Endothelial cell of umbilical vein (primary cell): Measurements from ENCODE around the gene TXNRD2. TPM values are rescaled to one million over a fixed set of nuclear protein-coding genes. Genes with fewer than 3 reads are reported as not detected.

Source experiments
- BruUV-seq: library from RNA; stranded (reverse); fragments of 400-500 nt; replicated peaks from 2 replicates; lab custom pipeline; 2021; lab: Mats Ljungman, UMichigan
- CTCF ChIA-PET: fragments of 300-600, 350-600 bp; sonication (Branson Sonifier 250); formaldehyde crosslinking; loops from one replicate; lab custom pipeline; 2021; ENCODE audit warnings: antibody characterized with exemption, inconsistent platforms; lab: Charles Lee
- POLR2A ChIA-PET: fragments of 300-600, 350-600 bp; sonication (Branson Sonifier 250); formaldehyde crosslinking; loops from one replicate; lab custom pipeline; 2021; ENCODE audit warnings: antibody characterized with exemption, inconsistent platforms; lab: Charles Lee
- DNase-seq: peaks from one replicate; pipeline ENCODE4 v3.0.0-alpha.2; 2011; ENCODE audit warnings: low read depth, low spot score
- FAIRE-seq: peaks from 2 replicates; lab custom pipeline; 2011; peaks lifted over from hg19 to GRCh38; lab: Jason Lieb, UNC
- H2AFZ ChIP-seq: 2 replicates; pipeline ENCODE4 v1.6.0; 2012; ENCODE audit warnings: low read depth, low read length, control low read depth, inconsistent platforms
- H3K27ac ChIP-seq: 2 replicates; pipeline ENCODE4 v1.5.1; 2011; ENCODE audit warnings: low read depth, mild to moderate bottlenecking, control low read depth, low read length, moderate library complexity; ENCODE audit not compliant: insufficient read depth
- H3K27me3 ChIP-seq, 2 experiments: 2 replicates each; pipeline versions ENCODE4 v1.6.0 to v1.6.1; 2011; ENCODE audit warnings: low read length in 2 of 2, mixed read lengths in 1 of 2; ENCODE audit not compliant: control insufficient read depth in 2 of 2, insufficient read depth in 2 of 2
- H3K36me3 ChIP-seq, 2 experiments: 2 replicates in 1 of 2; 3 replicates in 1 of 2; pipeline ENCODE4 v1.5.1; 2011; ENCODE audit warnings: low read length in 2 of 2, mild to moderate bottlenecking in 1 of 2, moderate library complexity in 1 of 2; ENCODE audit not compliant: control insufficient read depth in 2 of 2, insufficient read depth in 2 of 2; ENCODE audit errors: extremely low read depth in 1 of 2
- H3K4me1 ChIP-seq: 3 replicates; pipeline ENCODE4 v1.5.1; 2011; ENCODE audit warnings: mild to moderate bottlenecking, low read length; ENCODE audit not compliant: control insufficient read depth, insufficient read depth; ENCODE audit errors: extremely low read depth
- H3K4me2 ChIP-seq: 2 replicates; pipeline ENCODE4 v1.6.1; 2011; ENCODE audit warnings: low read length, control low read depth, mixed read lengths; ENCODE audit not compliant: insufficient read depth
- H3K4me3 ChIP-seq, 3 experiments: fragments of 200-600 bp in 1 of 3; sonication (generic), shearing (Covaris generic) in 1 of 3; replicated peaks in 1 of 3; 2 replicates each; pipeline ENCODE4 v1.5.1; 2011 to 2016; ENCODE audit warnings: control low read depth in 3 of 3, low read length in 3 of 3, mild to moderate bottlenecking in 2 of 3, inconsistent platforms in 1 of 3, low read depth in 1 of 3, moderate library complexity in 1 of 3; ENCODE audit not compliant: insufficient read depth in 1 of 3
- H3K79me2 ChIP-seq: 2 replicates; pipeline ENCODE4 v1.6.0; 2012; ENCODE audit warnings: low read length, inconsistent platforms; ENCODE audit not compliant: control insufficient read depth, insufficient read depth
- H3K9ac ChIP-seq: replicated peaks from 2 replicates; pipeline ENCODE3; 2011; ENCODE audit warnings: low read length, control low read depth; ENCODE audit not compliant: insufficient read depth; ENCODE audit errors: extremely low read depth
- H3K9me1 ChIP-seq: replicated peaks from 3 replicates; pipeline ENCODE4 v1.6.0; 2011; ENCODE audit warnings: mild to moderate bottlenecking, low read length; ENCODE audit not compliant: control insufficient read depth, insufficient read depth; ENCODE audit errors: extremely low read depth
- H3K9me3 ChIP-seq: replicated peaks from 2 replicates; pipeline ENCODE4 v1.5.1; 2012; ENCODE audit warnings: low read length, inconsistent platforms; ENCODE audit not compliant: control insufficient read depth, insufficient read depth
- H4K20me1 ChIP-seq: replicated peaks from 2 replicates; pipeline ENCODE3; 2011; ENCODE audit warnings: mild to moderate bottlenecking, low read length; ENCODE audit not compliant: control insufficient read depth, insufficient read depth; ENCODE audit errors: extremely low read depth
- CTCF ChIP-seq, 2 donors: IDR thresholded peaks; 1 replicate in 1 of 2; 2 replicates in 1 of 2; pipeline ENCODE4 v1.5.1; 2011; ENCODE audit warnings: low read length in 2 of 2, mild to moderate bottlenecking in 2 of 2, moderate library complexity in 2 of 2, control low read depth in 1 of 2, inconsistent platforms in 1 of 2, low read depth in 1 of 2; ENCODE audit not compliant: insufficient read depth in 1 of 2; ENCODE audit errors: extremely low read depth in 1 of 2
- EZH2 ChIP-seq: IDR thresholded peaks from 2 replicates; pipeline ENCODE4 v1.6.1; 2012; ENCODE audit warnings: borderline replicate concordance, low read depth, mild to moderate bottlenecking, moderate library complexity, low read length, inconsistent platforms; ENCODE audit not compliant: severe bottlenecking
- FOS ChIP-seq: IDR thresholded peaks from 2 replicates; pipeline ENCODE4 v1.6.1; 2011; ENCODE audit warnings: mild to moderate bottlenecking, low read length, moderate library complexity, borderline replicate concordance; ENCODE audit not compliant: insufficient read depth
- GATA2 ChIP-seq: IDR thresholded peaks from 2 replicates; pipeline ENCODE4 v1.7.0; 2011; ENCODE audit warnings: low read depth, mild to moderate bottlenecking, moderate library complexity, mixed read lengths, low read length; ENCODE audit not compliant: insufficient read length, insufficient read depth
- JUN ChIP-seq: IDR thresholded peaks from 2 replicates; pipeline ENCODE4 v1.6.1; 2011; ENCODE audit warnings: borderline replicate concordance, low read depth; ENCODE audit not compliant: insufficient read length, insufficient read depth
- MAX ChIP-seq: IDR thresholded peaks from 2 replicates; pipeline ENCODE4 v1.6.1; 2011; ENCODE audit not compliant: insufficient read depth, insufficient read length
- MYC ChIP-seq: IDR thresholded peaks from one replicate; pipeline ENCODE4 v1.6.1; 2011; ENCODE audit warnings: mild to moderate bottlenecking, low read depth, low read length
- POLR2A ChIP-seq: IDR thresholded peaks from 2 replicates; pipeline ENCODE4 v1.6.1; 2012; ENCODE audit warnings: low read depth, mild to moderate bottlenecking, control low read depth, low read length
- POLR2AphosphoS5 ChIP-seq: IDR thresholded peaks from 2 replicates; pipeline ENCODE4 v1.6.1; 2012; ENCODE audit warnings: low read depth, mild to moderate bottlenecking, control low read depth, low read length, moderate library complexity; ENCODE audit not compliant: insufficient read depth
- dilution Hi-C: fragments of 300-500 bp; cut with MboI; formaldehyde crosslinking; loops from one replicate; pipeline ENCODE4 v1.15.0; 2019; ENCODE audit warnings: low sequenced_read_pairs; ENCODE audit not compliant: extremely low pct_ligation_motif_present
- intact Hi-C: fragments of 100-400 bp; cut with micrococcal nuclease; formaldehyde crosslinking; loops from one replicate; pipeline ENCODE4 v1.10.0; 2022
- polyA plus RNA-seq, 4 experiments: library from polyadenylated mRNA; depleted of rRNA in 3 of 4; stranded (reverse) in 3 of 4; unstranded in 1 of 4; fragments of >200 nt; gene quantifications; 2 replicates each; pipeline versions ENCODE4 v1.2.1 to v1.2.3, GENCODE V29; 2011 to 2012; ENCODE audit warnings: missing spikeins in 1 of 4
- total RNA-seq: library from RNA; stranded (reverse); gene quantifications from 2 replicates; pipeline ENCODE4 v1.2.3, GENCODE V29; 2021

Gene TXNRD2
- total and polyA plus RNA-seq, 2 donors (not counting 3 experiments of a cell fraction or from before 2014, with no cell fraction given) = 211 to 440 TPM

- H3K4me3 ChIP-seq = no peak overlapping the region
- H3K9me3 ChIP-seq = no peaks in the 10 kb centered on the region
- H2AFZ ChIP-seq = no peak overlapping the region
- no peak overlapping the region for H3K27ac ChIP-seq
- DNase-seq = no peak
- no peaks in the 10 kb centered on the region for H3K79me2 ChIP-seq
- BruUV-seq = no TSS peak
- TF ChIP-seq POLR2A (no peak), CTCF (IDR thresholded peaks at IDR 0.05; ENCODE audit: extremely low read depth in 1 of 2, insufficient read depth in 1 of 2, low read depth in 1 of 2, low read length in 2 of 2) (no peak), EZH2 (no peak), FOS (no peak), POLR2AphosphoS5 (no peak), MYC (no peak), GATA2 (no peak), JUN (no peak), MAX (no peak)
- dilution Hi-C loops (no loop called here), intact Hi-C loops (no loop called here)
- H4K20me1 ChIP-seq = no peaks in the 10 kb centered on the region
- no peak overlapping the region for H3K4me2 ChIP-seq
- CTCF ChIA-PET = interaction anchor here (2.5 to 5.5 kb wide), 2 partner anchors 8 to 187 kb away, joined by 16 to 28 read pairs; no protein-coding TSS in a partner anchor
- no peaks in the 10 kb centered on the region for H3K4me1 ChIP-seq
- no peaks in the 10 kb centered on the region for H3K27me3 ChIP-seq
- H3K9ac ChIP-seq = no peak overlapping the region
- POLR2A ChIA-PET = no interaction called here
- H3K9me1 ChIP-seq = no peaks in the 10 kb centered on the region
- H3K36me3 ChIP-seq = peaks cover 10 to 50% of the 10 kb centered on the region in 2 experiments
- FAIRE-seq = no peak
Observed at GRCh38 chr22:19917389-19918138, 24.1 kb downstream of the TXNRD2 start.
